ENCODE data around the gene ZC3H6.
"Not testable (repeated sequence)": the region's sequence is repeated elsewhere in the genome, so short reads cannot be mapped to it uniquely, and the experiment has no call there.

Gene ZC3H6

GRCh38 chr2:112340475-112341267 lies 65.3 kb downstream of the ZC3H6 start:
- no peak for DNase-seq

GRCh38 chr2:112342067-112342550 lies 66.7 kb downstream of the ZC3H6 start:
- no peak for DNase-seq

- DNase-seq: no peak
These were observed 68.6 kb downstream of the ZC3H6 start for GRCh38 chr2:112343827-112344585.

GRCh38 chr2:112345030-112346027 lies 69.9 kb downstream of the ZC3H6 start:
- DNase-seq: no peak

- not testable (repeated sequence) for DNase-seq
These were observed 76.9 kb downstream of the ZC3H6 start for GRCh38 chr2:112352292-112352691.

- not testable (repeated sequence) for DNase-seq
These were observed 77.6 kb downstream of the ZC3H6 start for GRCh38 chr2:112352809-112353603.

GRCh38 chr2:112354335-112354734 lies 78.9 kb downstream of the ZC3H6 start:
- not testable (repeated sequence) for DNase-seq

- not testable (repeated sequence) for DNase-seq
These were observed 84.7 kb downstream of the ZC3H6 start for GRCh38 chr2:112360055-112360454.

All from effector CD8-positive, alpha-beta T cell (primary cell).